Progenitor cell of endocrine pancreas (in vitro differentiated cells): ENCODE measurements around the gene SLC45A1. TPM values are rescaled to one million over a fixed set of nuclear protein-coding genes. Genes with fewer than 3 reads are reported as not detected.

Experiments used
- DNase-seq: peaks from one replicate; pipeline ENCODE4 v3.0.0; 2021; ENCODE audit warnings: low spot score; ENCODE audit not compliant: unreplicated experiment
- H3K27ac Mint-ChIP-seq: 2 replicates; pipeline ENCODE4 v1.8.0; 2021; ENCODE audit warnings: mild to moderate bottlenecking, moderate library complexity, mixed read lengths
- H3K27me3 Mint-ChIP-seq: 2 replicates; pipeline ENCODE4 v1.8.0; 2021; ENCODE audit warnings: mixed read lengths
- H3K36me3 Mint-ChIP-seq: 2 replicates; pipeline ENCODE4 v1.8.0; 2022; ENCODE audit warnings: mixed read lengths; ENCODE audit not compliant: insufficient read depth
- H3K4me1 Mint-ChIP-seq: 2 replicates; pipeline ENCODE4 v1.8.0; 2021; ENCODE audit warnings: low read depth, mixed read lengths
- H3K4me3 Mint-ChIP-seq: 2 replicates; pipeline ENCODE4 v1.8.0; 2021; ENCODE audit warnings: low read depth, mild to moderate bottlenecking, moderate library complexity, mixed read lengths
- H3K9me3 Mint-ChIP-seq: 2 replicates; pipeline ENCODE4 v1.8.0; 2021; ENCODE audit warnings: low read depth, mixed read lengths
- CTCF ChIP-seq: fragments of 200-600 bp; sonication (generic); IDR thresholded peaks from one replicate; pipeline ENCODE4 v1.5.0; 2021; ENCODE audit warnings: antibody characterized with exemption, mild to moderate bottlenecking; ENCODE audit not compliant: unreplicated experiment
- total RNA-seq: library from RNA; stranded (reverse); gene quantifications from 2 replicates; pipeline ENCODE4 v1.2.1, GENCODE V29; 2021

SLC45A1 gene
- total RNA-seq, 1 donor from 2014 or later: 0.86 TPM

DNA sequence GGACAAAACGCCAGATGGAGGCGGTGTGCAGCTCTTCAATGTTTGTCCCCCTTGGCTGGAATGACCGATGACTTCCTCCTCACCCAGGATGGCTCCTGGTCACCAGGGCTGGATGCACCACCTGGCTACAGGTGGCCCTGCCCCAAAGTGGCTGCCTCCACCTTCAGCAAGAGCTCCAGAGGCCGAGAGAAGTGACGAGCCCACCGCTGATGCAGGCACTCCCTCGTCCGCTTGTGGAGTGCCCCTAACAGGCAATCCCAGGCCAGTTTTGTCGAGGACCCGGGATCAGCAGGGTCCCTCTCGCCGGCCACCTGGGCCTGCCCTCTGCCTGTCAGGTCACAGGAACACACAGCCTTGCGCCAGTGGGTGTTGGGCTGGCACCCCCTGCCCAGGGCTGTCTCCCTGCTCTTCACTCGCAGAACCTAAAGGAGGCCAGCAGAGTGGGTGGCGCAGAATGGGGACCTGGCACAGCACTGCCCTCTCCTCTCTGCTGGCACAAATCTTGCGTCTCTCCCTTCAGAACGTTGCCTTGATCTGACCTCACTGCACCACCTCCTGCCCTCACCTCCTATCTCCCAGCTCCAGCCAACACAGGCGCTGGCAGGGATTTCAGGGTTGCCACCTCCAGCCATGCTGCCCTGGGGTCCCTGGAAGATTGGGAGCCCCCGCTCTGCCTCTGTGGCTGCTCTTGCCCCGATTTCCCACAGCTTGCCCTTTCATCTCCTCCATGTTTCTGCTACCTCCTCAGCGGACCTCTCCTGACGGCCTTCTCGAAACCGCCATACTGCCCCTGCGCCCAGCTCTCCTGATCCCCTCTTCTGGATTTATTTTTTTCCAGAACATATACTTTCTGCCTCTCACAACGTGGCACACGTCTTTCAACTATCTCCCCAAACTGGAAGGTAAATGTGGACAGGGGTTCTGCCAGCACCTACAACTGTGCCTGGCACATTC, 38.6 kb downstream of the SLC45A1 start:
- H3K27ac Mint-ChIP-seq: peak overlapping the region; percentile 85
- peaks cover 10% of the 10 kb centered on the region for H3K4me1 Mint-ChIP-seq
- H3K36me3 Mint-ChIP-seq: peaks cover 28% of the 10 kb centered on the region
- no peaks in the 10 kb centered on the region for H3K27me3 Mint-ChIP-seq
- no peaks in the 10 kb centered on the region for H3K9me3 Mint-ChIP-seq
- DNase-seq: no peak
- no peak for TF ChIP-seq CTCF
- H3K4me3 Mint-ChIP-seq: no peak overlapping the region

DNA sequence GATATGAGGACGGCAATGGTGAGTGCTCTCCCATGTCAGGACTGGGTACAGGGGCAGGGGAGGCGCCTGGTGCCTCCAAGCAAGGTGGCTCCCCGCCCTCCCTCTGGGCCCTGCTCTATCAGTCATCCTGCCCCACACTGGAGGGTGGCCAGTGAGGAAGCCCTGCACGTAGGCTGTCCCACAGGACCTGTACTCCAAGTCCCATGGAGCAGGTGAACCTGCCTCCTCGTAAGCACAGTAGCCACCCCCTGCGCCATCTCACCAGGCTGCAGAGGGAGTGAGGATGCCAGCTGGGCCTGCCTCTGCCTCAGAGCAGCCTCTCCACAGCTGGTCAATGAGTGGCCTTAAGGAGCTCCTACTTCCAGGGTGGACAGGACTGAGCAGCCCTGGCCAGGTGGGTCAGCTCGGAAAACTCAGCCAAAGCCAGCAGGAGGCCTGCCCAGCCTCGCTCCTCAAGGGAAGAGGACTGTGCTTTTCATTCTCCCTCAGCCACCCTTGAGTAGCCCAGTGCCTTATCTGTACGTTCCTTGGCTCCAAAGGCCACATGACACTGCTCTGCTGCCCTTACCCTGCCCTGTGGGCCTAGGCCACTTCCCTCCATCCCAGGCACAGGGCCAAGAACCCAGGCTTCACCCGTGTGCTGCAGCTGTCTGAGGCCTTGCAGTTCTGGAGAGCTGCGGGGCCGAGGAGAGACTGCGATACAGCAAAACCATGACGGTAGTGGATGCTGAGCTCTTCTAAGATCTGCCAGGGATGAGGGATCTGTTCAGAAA, 39.6 kb downstream of the SLC45A1 start:
- Mint-ChIP-seq H3K4me3 (no peak overlapping the region), H3K27me3 (no peaks in the 10 kb centered on the region), H3K9me3 (no peaks in the 10 kb centered on the region), H3K27ac (peak overlapping the region; percentile 77), H3K36me3 (peaks cover 29% of the 10 kb centered on the region), H3K4me1 (peaks cover 8% of the 10 kb centered on the region)
- TF ChIP-seq CTCF: no peak
- DNase-seq: no peak

GRCh38 chr1:8358241-8358896, 40.5 kb downstream of the SLC45A1 start:
- no peak overlapping the region for H3K4me3 Mint-ChIP-seq
- DNase-seq: no peak
- TF ChIP-seq CTCF: no peak
- no peaks in the 10 kb centered on the region for H3K9me3 Mint-ChIP-seq
- H3K36me3 Mint-ChIP-seq: peaks cover 25% of the 10 kb centered on the region
- peak overlapping the region; percentile 77 for H3K27ac Mint-ChIP-seq
- H3K4me1 Mint-ChIP-seq: peaks cover under 1% of the 10 kb centered on the region
- no peaks in the 10 kb centered on the region for H3K27me3 Mint-ChIP-seq

GRCh38 chr1:8358897-8359616, 41.1 kb downstream of the SLC45A1 start:
- Mint-ChIP-seq H3K27ac (no peak overlapping the region), H3K4me3 (no peak overlapping the region), H3K36me3 (peaks cover 25% of the 10 kb centered on the region), H3K27me3 (no peaks in the 10 kb centered on the region), H3K9me3 (no peaks in the 10 kb centered on the region), H3K4me1 (peaks cover 2% of the 10 kb centered on the region)
- DNase-seq: no peak
- no peak for TF ChIP-seq CTCF
